K562 (cell line): ENCODE measurements around the gene ZBTB20. TPM values are rescaled to one million over a fixed set of nuclear protein-coding genes. Genes with fewer than 3 reads are reported as not detected.

Experiments used
- ATAC-seq: fragments of 200-7000 bp; cut with Tn5 transposase; 3 replicates; pipeline ENCODE4 v1.9.1; 2020; ENCODE audit warnings: moderate library complexity
- BruUV-seq: library from RNA; stranded (reverse); fragments of 400-500 nt; replicated peaks from 2 replicates; lab custom pipeline; 2021; lab: Mats Ljungman, UMichigan
- CTCF ChIA-PET: fragments of 300-600 bp; formaldehyde crosslinking; extraction: SDS; loops from one replicate; lab custom pipeline; 2021; ENCODE audit warnings: low intra/inter-chr PET ratio; lab: Yijun Ruan, JAX
- POLR2A ChIA-PET: fragments of 300-600, 350-650 bp; sonication (Branson Sonifier 250); formaldehyde crosslinking; extraction: SDS; loops from one replicate; lab custom pipeline; 2021; ENCODE audit warnings: antibody characterized with exemption, inconsistent platforms; lab: Yijun Ruan, JAX
- DNase-seq, 4 experiments: peaks; one replicate each; pipeline versions ENCODE4 v3.0.0 to v3.0.0-alpha.2; 2011 to 2018; ENCODE audit warnings: low spot score in 3 of 4, mixed read lengths in 3 of 4; ENCODE audit errors: extremely low read depth in 1 of 4
- FAIRE-seq: peaks from 2 replicates; lab custom pipeline; 2011; peaks lifted over from hg19 to GRCh38; lab: Jason Lieb, UNC
- H2AFZ ChIP-seq: 2 replicates; pipeline ENCODE4 v1.6.0; 2011; ENCODE audit warnings: low read depth, low read length, control low read depth, inconsistent platforms
- H3K27ac ChIP-seq: fragments of 200-600 bp; 3 replicates; pipeline ENCODE4 v1.8.0; 2011; ENCODE audit warnings: low read depth, mild to moderate bottlenecking, control low read depth, inconsistent platforms, low read length, moderate library complexity, mixed read lengths; ENCODE audit errors: extremely low read depth
- H3K27me3 ChIP-seq, 2 experiments: fragments of 300-600 bp in 1 of 2; 2 replicates in 1 of 2; 3 replicates in 1 of 2; pipeline versions ENCODE4 v1.6.0 to v1.8.0; 2011; ENCODE audit warnings: inconsistent platforms in 2 of 2, low read length in 2 of 2, mild to moderate bottlenecking in 1 of 2, mixed read lengths in 1 of 2, moderate library complexity in 1 of 2; ENCODE audit not compliant: control insufficient read depth in 2 of 2, insufficient read depth in 2 of 2
- H3K36me3 ChIP-seq: fragments of 300-600 bp; 3 replicates; pipeline ENCODE4 v1.8.0; 2011; ENCODE audit warnings: mild to moderate bottlenecking, low read length, inconsistent platforms; ENCODE audit not compliant: control insufficient read depth, insufficient read depth
- H3K4me1 ChIP-seq, 2 experiments: fragments of 200-600 bp in 1 of 2; replicated peaks in 1 of 2; 2 replicates in 1 of 2; 3 replicates in 1 of 2; pipeline versions ENCODE4 v1.5.1 to v1.8.0; 2011; ENCODE audit warnings: inconsistent platforms in 2 of 2, low read length in 2 of 2, mild to moderate bottlenecking in 1 of 2, mixed read lengths in 1 of 2, moderate library complexity in 1 of 2; ENCODE audit not compliant: control insufficient read depth in 2 of 2, insufficient read depth in 2 of 2
- H3K4me2 ChIP-seq: 2 replicates; pipeline ENCODE4 v1.6.1; 2011; ENCODE audit warnings: low read length, control low read depth, inconsistent platforms, mixed read lengths; ENCODE audit not compliant: insufficient read depth
- H3K4me3 ChIP-seq: fragments of 200-600 bp; sonication (generic), shearing (Covaris generic); 2 replicates; pipeline ENCODE4 v1.5.1; 2016; ENCODE audit warnings: control low read depth, inconsistent platforms
- H3K79me2 ChIP-seq: fragments of 200-600 bp; 3 replicates; pipeline ENCODE4 v1.8.0; 2011; ENCODE audit warnings: low read length, inconsistent platforms; ENCODE audit not compliant: control insufficient read depth, insufficient read depth
- H3K9ac ChIP-seq, 2 experiments: 2 replicates each; pipeline versions ENCODE4 v1.6.0 to v1.6.1; 2011; ENCODE audit warnings: low read depth in 2 of 2, low read length in 2 of 2, control low read depth in 1 of 2, inconsistent platforms in 1 of 2, mild to moderate bottlenecking in 1 of 2, mixed read lengths in 1 of 2; ENCODE audit not compliant: insufficient read depth in 1 of 2
- H3K9me1 ChIP-seq: one replicate; pipeline ENCODE4 v1.6.0; 2011; ENCODE audit warnings: inconsistent platforms, mild to moderate bottlenecking, low read length, moderate library complexity; ENCODE audit not compliant: control insufficient read depth, insufficient read depth
- H3K9me3 ChIP-seq: replicated peaks from 2 replicates; pipeline ENCODE4 v1.5.1; 2011; ENCODE audit warnings: low read depth, low read length, inconsistent platforms; ENCODE audit not compliant: control insufficient read depth, insufficient read depth
- H4K20me1 ChIP-seq: replicated peaks from 2 replicates; pipeline ENCODE4 v1.6.1; 2011; ENCODE audit warnings: low read length, inconsistent platforms, mixed read lengths; ENCODE audit not compliant: control insufficient read depth, insufficient read depth
- ADNP ChIP-seq: fragments of 200-800 bp; sonication (Bioruptor generic); IDR thresholded peaks from 2 replicates; pipeline ENCODE4 v1.6.1; 2016; ENCODE audit warnings: missing genetic modification characterization, missing compliant biosample characterization
- ATF4 ChIP-seq: fragments of 450-650 bp; formaldehyde crosslinking; IDR thresholded peaks from 2 replicates; pipeline ENCODE4 v1.4.0; 2022; ENCODE audit warnings: mild to moderate bottlenecking, moderate library complexity
- ESRRA ChIP-seq: fragments of 450-650 bp; IDR thresholded peaks from 2 replicates; pipeline ENCODE4 v1.6.1; 2014; ENCODE audit warnings: low read depth, mild to moderate bottlenecking, moderate library complexity, borderline replicate concordance
- ETV6 ChIP-seq, 3 experiments: fragments of 150-350 bp in 1 of 3; sonication (generic) in 1 of 3; formaldehyde crosslinking in 1 of 3; IDR thresholded peaks; 2 replicates each; pipeline versions ENCODE4 v1.6.1 to v1.8.0; 2014 to 2022; ENCODE audit warnings: borderline replicate concordance in 2 of 3, low read depth in 2 of 3, antibody characterized with exemption in 1 of 3, low read length in 1 of 3, mild to moderate bottlenecking in 1 of 3, missing genetic modification reagents in 1 of 3
- FOSL1 ChIP-seq: fragments of 200-800 bp; sonication (Bioruptor generic); conservative IDR thresholded peaks from 2 replicates; pipeline ENCODE4 v1.6.1; 2016; ENCODE audit warnings: missing genetic modification characterization, missing compliant biosample characterization
- NFIX ChIP-seq: fragments of 250-450 bp; sonication (Bioruptor Pico); IDR thresholded peaks from 2 replicates; pipeline ENCODE4 v1.4.0; 2020; ENCODE audit warnings: low read depth, mild to moderate bottlenecking, moderate library complexity
- RBM34 ChIP-seq: fragments of 200-400 bp; formaldehyde crosslinking; IDR thresholded peaks from 2 replicates; pipeline ENCODE4 v1.6.1; 2018; ENCODE audit warnings: low read length, borderline replicate concordance; ENCODE audit not compliant: insufficient read depth
- RUNX1 ChIP-seq: sonication (generic); IDR thresholded peaks from 2 replicates; pipeline ENCODE4 v1.6.1; 2016; ENCODE audit warnings: antibody characterized with exemption, low read depth
- SMARCA4 ChIP-seq: fragments of 450-650 bp; IDR thresholded peaks from 2 replicates; pipeline ENCODE4 v1.6.1; 2016
- USF1 ChIP-seq: sonication (generic); formaldehyde crosslinking; IDR thresholded peaks from 2 replicates; pipeline ENCODE4 v1.9.0; 2022; ENCODE audit warnings: mild to moderate bottlenecking, missing genetic modification reagents
- YY1 ChIP-seq, 3 experiments: IDR thresholded peaks; 2 replicates each; pipeline ENCODE4 v1.6.1; 2011; ENCODE audit warnings: low read length in 2 of 3, mild to moderate bottlenecking in 2 of 3, moderate library complexity in 2 of 3, borderline replicate concordance in 1 of 3, control low read depth in 1 of 3, low read depth in 1 of 3; ENCODE audit not compliant: insufficient read depth in 3 of 3, insufficient replicate concordance in 2 of 3, control insufficient read depth in 1 of 3, insufficient read length in 1 of 3; ENCODE audit errors: extremely low read depth in 1 of 3
- ZBTB8A ChIP-seq: fragments of 450-650 bp; IDR thresholded peaks from 2 replicates; pipeline ENCODE4 v1.6.1; 2018; ENCODE audit warnings: mild to moderate bottlenecking, moderate library complexity; ENCODE audit not compliant: partially characterized antibody
- ZKSCAN3 ChIP-seq: fragments of 250-450 bp; sonication (Bioruptor Pico); IDR thresholded peaks from 2 replicates; pipeline ENCODE4 v1.4.0; 2020
- ZNF146 ChIP-seq: IDR thresholded peaks from one replicate; pipeline ENCODE4 v1.6.1; 2018; ENCODE audit warnings: missing compliant biosample characterization; ENCODE audit not compliant: unreplicated experiment
- ZNF174 ChIP-seq: fragments of 250-450 bp; sonication (Bioruptor Pico); IDR thresholded peaks from 2 replicates; pipeline ENCODE4 v1.4.0; 2020; ENCODE audit warnings: mild to moderate bottlenecking
- WGBS: fragments of 100-300 bp; shearing (Covaris generic); methylation state at CpG from one replicate; pipeline ENCODE4 v1.1.6; 2016; ENCODE audit warnings: low coverage, mixed read lengths; ENCODE audit not compliant: insufficient coverage; ENCODE audit errors: missing lambda C conversion rate; 5-methylcytosine and 5-hydroxymethylcytosine counted together
- in situ Hi-C: fragments of 300-500 bp; cut with MboI; formaldehyde crosslinking; loops from 4 replicates; pipeline ENCODE4 v1.15.0; 2018; ENCODE audit warnings: inconsistent platforms, mixed read lengths
- intact Hi-C: fragments of 100-400 bp; cut with micrococcal nuclease; formaldehyde crosslinking; loops from 2 replicates; pipeline ENCODE4 v1.14.2; 2022
- polyA plus RNA-seq, 8 experiments: library from polyadenylated mRNA; depleted of rRNA in 4 of 8; stranded (reverse) in 5 of 8; unstranded in 3 of 8; fragments of >200 nt; fragmentation: Nextera tagmentation in 2 of 8; fragmentation: Illumina TruSeq in 1 of 8; extraction: Ambion mirVana in 2 of 8; extraction: Trizol in 1 of 8; gene quantifications; 2 replicates each; pipeline versions ENCODE4 v1.2.1 to v1.2.3, GENCODE V29; 2011 to 2014; ENCODE audit warnings: inconsistent platforms in 1 of 8, missing spikeins in 1 of 8
- total RNA-seq, 7 experiments: library from RNA; depleted of rRNA in 6 of 7; stranded (reverse); fragments of >200 nt in 6 of 7; fragmentation: Illumina TruSeq in 2 of 7; extraction: Trizol in 2 of 7; gene quantifications; 2 replicates each; pipeline versions ENCODE4 v1.2.1 to v1.2.3, GENCODE V29; 2011 to 2021; ENCODE audit warnings: low replicate concordance in 1 of 7

The ZBTB20 gene
- total and polyA plus RNA-seq, 9 of the 15 experiments (the other 6 are each of a cell fraction or from before 2014, with no cell fraction given) = 0.17 to 1.7 (median 0.45) TPM

- no peak for TF ChIP-seq ETV6 (IDR thresholded peaks at IDR 0.05; ENCODE audit: borderline replicate concordance in 1 of 2, low read depth in 2 of 2, low read length in 1 of 2)
- TF ChIP-seq ETV6 (CRISPR knock-in tag; IDR thresholded peaks at IDR 0.05; ENCODE audit: borderline replicate concordance) = no peak
- no peak for TF ChIP-seq USF1 (CRISPR knock-in tag)
- no peak for TF ChIP-seq ESRRA
- no peak for TF ChIP-seq YY1 (IDR thresholded peaks at IDR 0.05; ENCODE audit: borderline replicate concordance in 1 of 3, control insufficient read depth in 1 of 3, extremely low read depth in 1 of 3, insufficient read depth in 3 of 3, insufficient read length in 1 of 3, insufficient replicate concordance in 2 of 3, low read depth in 1 of 3, low read length in 2 of 3)
- TF ChIP-seq ATF4 (CRISPR knock-in tag) = no peak
- TF ChIP-seq ZNF146 (CRISPR knock-in tag) = no peak
- no peak for TF ChIP-seq ADNP (tag)
- TF ChIP-seq ZBTB8A = no peak
Measured at GRCh38 chr3:115022199-115022598, 124.9 kb downstream of the ZBTB20 start (continued).

DNA sequence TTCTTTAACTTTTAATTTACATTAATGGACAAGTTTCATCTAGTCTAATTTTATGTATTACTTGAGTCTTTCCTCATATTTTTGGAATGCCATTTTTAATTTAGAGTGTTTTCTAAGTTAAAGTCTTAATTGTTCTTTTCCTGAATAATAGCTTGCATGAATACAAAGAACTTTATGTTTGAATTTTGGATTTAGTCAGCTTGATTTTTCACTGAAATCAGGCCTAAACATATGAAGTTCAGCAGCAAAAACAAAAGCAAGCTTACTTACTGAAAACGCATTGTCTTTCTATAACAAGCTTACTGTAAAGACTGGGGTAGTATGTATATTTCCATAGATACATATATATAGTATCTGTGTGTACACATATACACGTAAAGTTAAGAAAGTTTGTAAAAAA, 126.0 kb downstream of the ZBTB20 start:
- H3K4me1 ChIP-seq = no peaks in the 10 kb centered on the region
- DNase-seq = no peak
- H3K4me3 ChIP-seq = no peak overlapping the region
- no TSS peak for BruUV-seq
- H3K79me2 ChIP-seq = no peaks in the 10 kb centered on the region
- CTCF ChIA-PET = no interaction called here
- H3K27me3 ChIP-seq = no peaks in the 10 kb centered on the region
- ATAC-seq = no peak
- no peaks in the 10 kb centered on the region for H4K20me1 ChIP-seq
- H3K9me1 ChIP-seq = no peaks in the 10 kb centered on the region
- H2AFZ ChIP-seq = no peak overlapping the region
- no peak for FAIRE-seq
- H3K4me2 ChIP-seq = no peak overlapping the region
- intact Hi-C loops (no loop called here), in situ Hi-C loops (no loop called here)
- H3K9ac ChIP-seq = no peak overlapping the region
- H3K27ac ChIP-seq = no peak overlapping the region
- H3K9me3 ChIP-seq = no peaks in the 10 kb centered on the region
- no peaks in the 10 kb centered on the region for H3K36me3 ChIP-seq
- WGBS = 31% methylated on average over 2 of the region's 2 CpGs
- POLR2A ChIA-PET = no interaction called here
- TF ChIP-seq NFIX (CRISPR knock-in tag) (no peak), RUNX1 (no peak), FOSL1 (tag) (no peak), SMARCA4 (no peak), ZKSCAN3 (CRISPR knock-in tag) (no peak), RBM34 (no peak), ZNF174 (CRISPR knock-in tag) (no peak)
